Activated T-helper 17 cell treated with anti-CD3 and anti-CD28 coated beads, Interleukin-2, amount 50 U/mL, for 72 hours (primary cell): Measurements from ENCODE around the gene BLM. TPM values are rescaled to one million over a fixed set of nuclear protein-coding genes. Genes with fewer than 3 reads are reported as not detected.
"Not testable (repeated sequence)": the region's sequence is repeated elsewhere in the genome, so short reads cannot be mapped to it uniquely, and the experiment has no call there.

ENCODE experiments used
- ATAC-seq: fragments of 150-1000 bp; cut with Tn5 transposase; replicated peaks from 2 replicates; pipeline ENCODE4 v1.10.0; 2021; ENCODE audit warnings: mild to moderate bottlenecking, moderate library complexity
- H3K27ac Mint-ChIP-seq: one replicate; pipeline ENCODE4 v1.8.0; 2022; ENCODE audit warnings: mixed read lengths
- H3K27me3 Mint-ChIP-seq: one replicate; pipeline ENCODE4 v1.8.0; 2022; ENCODE audit warnings: mixed read lengths
- H3K36me3 Mint-ChIP-seq: one replicate; pipeline ENCODE4 v1.8.0; 2022; ENCODE audit warnings: low read depth, mild to moderate bottlenecking, mixed read lengths
- H3K4me1 Mint-ChIP-seq: one replicate; pipeline ENCODE4 v1.8.0; 2022; ENCODE audit warnings: mixed read lengths
- H3K4me3 Mint-ChIP-seq: one replicate; pipeline ENCODE4 v1.8.0; 2022; ENCODE audit warnings: mild to moderate bottlenecking, mixed read lengths
- H3K9me3 Mint-ChIP-seq: one replicate; pipeline ENCODE4 v1.8.0; 2022; ENCODE audit warnings: mixed read lengths
- total RNA-seq, 2 donors: library from RNA; stranded (reverse); gene quantifications; one replicate each; pipeline ENCODE4 v1.2.3, GENCODE V29; 2022

BLM gene
- total RNA-seq, 2 donors from 2014 or later, result 68.2 to 81.4 TPM

GRCh38 chr15:90684281-90684680, 32.9 kb upstream of the BLM start:
- H3K4me3 Mint-ChIP-seq, result no peak overlapping the region
- H3K9me3 Mint-ChIP-seq, result no peaks in the 10 kb centered on the region

GRCh38 chr15:90685591-90686434, 31.3 kb upstream of the BLM start:
- Mint-ChIP-seq H3K36me3 (no peaks in the 10 kb centered on the region), H3K4me3 (peak overlapping the region; percentile 63), H3K27me3 (no peaks in the 10 kb centered on the region), H3K9me3 (no peaks in the 10 kb centered on the region), H3K4me1 (peaks cover 17% of the 10 kb centered on the region), H3K27ac (peak overlapping the region; percentile 91)
- ATAC-seq, result peak; percentile 5

More at GRCh38 chr15:90684281-90684680, 32.9 kb upstream of the BLM start:
- ATAC-seq, result no peak
- peak overlapping the region; percentile 75 for H3K27ac Mint-ChIP-seq
- no peaks in the 10 kb centered on the region for H3K36me3 Mint-ChIP-seq
- H3K27me3 Mint-ChIP-seq, result no peaks in the 10 kb centered on the region
- peaks cover 22% of the 10 kb centered on the region for H3K4me1 Mint-ChIP-seq

- peak overlapping the region; percentile 91 for H3K27ac Mint-ChIP-seq
- no peaks in the 10 kb centered on the region for H3K9me3 Mint-ChIP-seq
- H3K36me3 Mint-ChIP-seq, result no peaks in the 10 kb centered on the region
- H3K27me3 Mint-ChIP-seq, result no peaks in the 10 kb centered on the region
- peak; percentile 96 for ATAC-seq
- H3K4me1 Mint-ChIP-seq, result peaks cover 17% of the 10 kb centered on the region
- peak overlapping the region; percentile 63 for H3K4me3 Mint-ChIP-seq
Observed at GRCh38 chr15:90686435-90687218, 30.5 kb upstream of the BLM start.

GRCh38 chr15:90689326-90689961, 27.7 kb upstream of the BLM start:
- not testable (repeated sequence) for H3K36me3 Mint-ChIP-seq, H3K4me3 Mint-ChIP-seq, H3K27ac Mint-ChIP-seq, H3K9me3 Mint-ChIP-seq, H3K27me3 Mint-ChIP-seq, ATAC-seq
- H3K4me1 Mint-ChIP-seq, result peaks cover 22% of the 10 kb centered on the region

GRCh38 chr15:90690585-90690984, 26.6 kb upstream of the BLM start:
- peaks cover 18% of the 10 kb centered on the region for H3K4me1 Mint-ChIP-seq
- no peaks in the 10 kb centered on the region for H3K9me3 Mint-ChIP-seq
- no peak overlapping the region for H3K27ac Mint-ChIP-seq
- no peak overlapping the region for H3K4me3 Mint-ChIP-seq
- no peaks in the 10 kb centered on the region for H3K27me3 Mint-ChIP-seq
- H3K36me3 Mint-ChIP-seq, result no peaks in the 10 kb centered on the region
- no peak for ATAC-seq

GRCh38 chr15:90691369-90691768, 25.8 kb upstream of the BLM start:
- Mint-ChIP-seq H3K27me3 (no peaks in the 10 kb centered on the region), H3K27ac (no peak overlapping the region), H3K36me3 (no peaks in the 10 kb centered on the region), H3K9me3 (no peaks in the 10 kb centered on the region), H3K4me1 (peaks cover 13% of the 10 kb centered on the region), H3K4me3 (no peak overlapping the region)
- ATAC-seq, result no peak

GRCh38 chr15:90691982-90692773, 25.0 kb upstream of the BLM start:
- Mint-ChIP-seq H3K4me3 (no peak overlapping the region), H3K27ac (no peak overlapping the region), H3K9me3 (no peaks in the 10 kb centered on the region), H3K27me3 (no peaks in the 10 kb centered on the region), H3K36me3 (no peaks in the 10 kb centered on the region), H3K4me1 (peaks cover 9% of the 10 kb centered on the region)
- no peak for ATAC-seq

- no peak overlapping the region for H3K27ac Mint-ChIP-seq
- no peaks in the 10 kb centered on the region for H3K9me3 Mint-ChIP-seq
- ATAC-seq, result no peak
- H3K27me3 Mint-ChIP-seq, result no peaks in the 10 kb centered on the region
- no peak overlapping the region for H3K4me3 Mint-ChIP-seq
- H3K4me1 Mint-ChIP-seq, result peaks cover 11% of the 10 kb centered on the region
- H3K36me3 Mint-ChIP-seq, result no peaks in the 10 kb centered on the region
Observed at GRCh38 chr15:90694987-90695386, 22.2 kb upstream of the BLM start.

GRCh38 chr15:90697175-90697574, 20.0 kb upstream of the BLM start:
- Mint-ChIP-seq H3K9me3 (no peaks in the 10 kb centered on the region), H3K36me3 (no peaks in the 10 kb centered on the region), H3K27ac (peak overlapping the region; percentile 58), H3K4me1 (peaks cover 11% of the 10 kb centered on the region), H3K27me3 (no peaks in the 10 kb centered on the region), H3K4me3 (peak overlapping the region; percentile 21)
- peak; percentile 79 for ATAC-seq

- Mint-ChIP-seq H3K4me3 (no peak overlapping the region), H3K9me3 (no peaks in the 10 kb centered on the region), H3K27me3 (no peaks in the 10 kb centered on the region), H3K4me1 (peaks cover 9% of the 10 kb centered on the region), H3K36me3 (no peaks in the 10 kb centered on the region), H3K27ac (no peak overlapping the region)
- ATAC-seq, result no peak
Observed at GRCh38 chr15:90698629-90699028, 18.5 kb upstream of the BLM start.

GRCh38 chr15:90701048-90701447, 16.1 kb upstream of the BLM start:
- H3K9me3 Mint-ChIP-seq, result no peaks in the 10 kb centered on the region
- no peak overlapping the region for H3K4me3 Mint-ChIP-seq

GRCh38 chr15:90701880-90702630, 15.1 kb upstream of the BLM start:
- no peak for ATAC-seq
- H3K27ac Mint-ChIP-seq, result no peak overlapping the region
- H3K36me3 Mint-ChIP-seq, result no peaks in the 10 kb centered on the region
- H3K9me3 Mint-ChIP-seq, result no peaks in the 10 kb centered on the region
- peaks cover 3% of the 10 kb centered on the region for H3K4me1 Mint-ChIP-seq
- no peak overlapping the region for H3K4me3 Mint-ChIP-seq
- H3K27me3 Mint-ChIP-seq, result no peaks in the 10 kb centered on the region

More at GRCh38 chr15:90701048-90701447, 16.1 kb upstream of the BLM start:
- no peaks in the 10 kb centered on the region for H3K27me3 Mint-ChIP-seq
- peaks cover 6% of the 10 kb centered on the region for H3K4me1 Mint-ChIP-seq
- no peak overlapping the region for H3K27ac Mint-ChIP-seq
- ATAC-seq, result no peak
- no peaks in the 10 kb centered on the region for H3K36me3 Mint-ChIP-seq

GRCh38 chr15:90703455-90703854, 13.7 kb upstream of the BLM start:
- Mint-ChIP-seq H3K27me3 (no peaks in the 10 kb centered on the region), H3K4me1 (no peaks in the 10 kb centered on the region), H3K9me3 (no peaks in the 10 kb centered on the region), H3K27ac (no peak overlapping the region), H3K36me3 (no peaks in the 10 kb centered on the region), H3K4me3 (no peak overlapping the region)
- no peak for ATAC-seq
